GM12874 (cell line): ENCODE results near the gene RAB17.

Source experiments
- TF ChIP-seq, protein P1 (sequence below): IDR thresholded peaks from 2 replicates; pipeline ENCODE4 v1.5.1; 2011; ENCODE audit warnings: low read depth, mild to moderate bottlenecking, control low read depth, low read length, moderate library complexity; ENCODE audit not compliant: insufficient read depth

Gene RAB17

GRCh38 chr2:237546876-237547395, 43.6 kb downstream of the RAB17 start:
- TF ChIP-seq, protein P1, sequence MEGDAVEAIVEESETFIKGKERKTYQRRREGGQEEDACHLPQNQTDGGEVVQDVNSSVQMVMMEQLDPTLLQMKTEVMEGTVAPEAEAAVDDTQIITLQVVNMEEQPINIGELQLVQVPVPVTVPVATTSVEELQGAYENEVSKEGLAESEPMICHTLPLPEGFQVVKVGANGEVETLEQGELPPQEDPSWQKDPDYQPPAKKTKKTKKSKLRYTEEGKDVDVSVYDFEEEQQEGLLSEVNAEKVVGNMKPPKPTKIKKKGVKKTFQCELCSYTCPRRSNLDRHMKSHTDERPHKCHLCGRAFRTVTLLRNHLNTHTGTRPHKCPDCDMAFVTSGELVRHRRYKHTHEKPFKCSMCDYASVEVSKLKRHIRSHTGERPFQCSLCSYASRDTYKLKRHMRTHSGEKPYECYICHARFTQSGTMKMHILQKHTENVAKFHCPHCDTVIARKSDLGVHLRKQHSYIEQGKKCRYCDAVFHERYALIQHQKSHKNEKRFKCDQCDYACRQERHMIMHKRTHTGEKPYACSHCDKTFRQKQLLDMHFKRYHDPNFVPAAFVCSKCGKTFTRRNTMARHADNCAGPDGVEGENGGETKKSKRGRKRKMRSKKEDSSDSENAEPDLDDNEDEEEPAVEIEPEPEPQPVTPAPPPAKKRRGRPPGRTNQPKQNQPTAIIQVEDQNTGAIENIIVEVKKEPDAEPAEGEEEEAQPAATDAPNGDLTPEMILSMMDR, result no peak

GRCh38 chr2:237546040-237546875, 44.3 kb downstream of the RAB17 start:
- TF ChIP-seq, protein P1, result no peak

- TF ChIP-seq, protein P1, result no peak
Measured at GRCh38 chr2:237542001-237542704, 48.4 kb downstream of the RAB17 start.

DNA sequence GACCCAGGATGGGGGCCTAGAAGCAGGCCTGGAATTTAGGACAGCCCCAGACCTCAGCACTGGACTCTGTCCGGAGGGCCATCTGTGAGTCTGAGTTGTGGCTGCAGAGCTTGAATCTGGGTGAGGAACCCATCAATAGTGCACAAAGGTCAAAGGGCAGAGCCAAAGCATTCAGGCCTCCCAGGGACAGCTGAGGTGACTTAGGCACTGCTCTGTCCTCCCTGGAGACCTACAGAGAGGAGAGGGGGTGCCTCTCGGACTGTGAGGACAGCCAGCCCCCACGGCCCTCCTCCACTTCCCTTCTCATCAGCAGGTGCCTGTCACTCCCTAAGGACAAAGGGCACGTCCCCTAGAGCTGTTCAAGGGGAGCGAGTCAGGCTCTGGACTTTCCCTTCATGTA, 49.3 kb downstream of the RAB17 start:
- TF ChIP-seq, protein P1, result no peak

DNA sequence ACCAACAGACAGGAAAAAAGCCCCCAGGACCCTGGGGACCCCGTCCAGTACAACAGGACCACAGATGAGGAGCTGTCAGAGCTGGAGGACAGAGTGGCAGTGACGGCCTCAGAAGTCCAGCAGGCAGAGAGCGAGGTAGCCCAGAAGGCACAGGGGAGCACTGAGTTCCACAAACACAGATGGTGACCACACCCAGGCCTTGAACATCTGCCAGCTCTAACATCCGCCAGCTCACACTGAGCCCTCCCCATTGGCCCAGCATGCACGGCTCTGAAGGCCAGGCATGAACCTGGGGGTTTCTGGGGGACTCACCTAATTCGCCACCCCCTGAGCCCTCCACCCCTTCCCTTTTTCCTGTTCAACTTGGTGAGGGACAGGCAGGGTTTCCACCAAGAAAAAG, 49.7 kb downstream of the RAB17 start:
- TF ChIP-seq, protein P1, result no peak

- TF ChIP-seq, protein P1, result no peak
Measured at GRCh38 chr2:237540223-237540775, 50.2 kb downstream of the RAB17 start.

DNA sequence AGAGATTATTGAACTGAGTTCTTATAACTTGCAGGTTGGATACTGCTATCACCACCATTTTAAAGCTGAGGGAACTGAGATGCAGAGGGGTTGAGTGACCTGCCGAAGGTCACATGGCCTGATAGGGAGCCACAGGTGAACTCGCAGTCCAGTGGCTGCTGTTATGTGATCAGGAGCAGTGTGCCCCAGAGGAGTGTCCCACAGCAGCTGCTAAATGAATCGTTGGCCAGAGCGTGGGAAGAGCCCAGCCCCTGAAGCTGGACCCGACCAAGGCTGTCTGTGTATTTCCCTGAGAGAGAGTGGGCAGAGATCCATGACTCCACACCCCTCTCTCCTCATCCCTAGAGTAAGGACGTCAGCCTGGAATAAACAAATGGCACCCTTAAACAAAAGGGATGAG, 50.9 kb downstream of the RAB17 start:
- TF ChIP-seq, protein P1, result no peak
